Liver (tissue), 3 donors: ENCODE measurements around the gene GABRE.

Experiments
- CTCF ChIP-seq: fragments of 150-350 bp; IDR thresholded peaks from 2 replicates; pipeline ENCODE4 v1.5.1; 2017; ENCODE audit warnings: improper control_type of control experiment, low read depth, low read length; ENCODE audit not compliant: missing input control
- EGR1 ChIP-seq, 2 donors: IDR thresholded peaks; 2 replicates each; pipeline ENCODE4 v1.6.1; 2016 to 2018; ENCODE audit warnings: antibody characterized with exemption in 2 of 2, low read depth in 2 of 2
- FOXA1 ChIP-seq: IDR thresholded peaks from 2 replicates; pipeline ENCODE4 v1.6.1; 2016; ENCODE audit warnings: antibody characterized with exemption
- HNF4G ChIP-seq: IDR thresholded peaks from 2 replicates; pipeline ENCODE4 v1.6.1; 2016; ENCODE audit warnings: antibody characterized with exemption
- JUND ChIP-seq, 2 donors: IDR thresholded peaks; 2 replicates each; pipeline ENCODE4 v1.6.1; 2016; ENCODE audit warnings: antibody characterized with exemption in 2 of 2
- MAX ChIP-seq: IDR thresholded peaks from 2 replicates; pipeline ENCODE4 v1.6.1; 2016; ENCODE audit warnings: antibody characterized with exemption
- RAD21 ChIP-seq, 2 donors: IDR thresholded peaks; 2 replicates each; pipeline ENCODE4 v1.6.1; 2016; ENCODE audit warnings: antibody characterized with exemption in 2 of 2, mild to moderate bottlenecking in 2 of 2
- REST ChIP-seq: IDR thresholded peaks from 2 replicates; pipeline ENCODE4 v1.6.1; 2016; ENCODE audit warnings: antibody characterized with exemption, mild to moderate bottlenecking
- SP1 ChIP-seq: IDR thresholded peaks from 2 replicates; pipeline ENCODE4 v1.6.1; 2018; ENCODE audit warnings: antibody characterized with exemption, mild to moderate bottlenecking
- YY1 ChIP-seq: IDR thresholded peaks from 2 replicates; pipeline ENCODE4 v1.6.1; 2016; ENCODE audit warnings: antibody characterized with exemption, mild to moderate bottlenecking
- donor health status: healthy.
- donor health status: healthy.

- TF ChIP-seq CTCF (no peak), HNF4G (no peak), REST (no peak), SP1 (no peak), MAX (no peak), YY1 (no peak), RAD21 (IDR thresholded peaks at IDR 0.05) (no peak), FOXA1 (no peak), JUND (IDR thresholded peaks at IDR 0.05) (no peak), EGR1 (IDR thresholded peaks at IDR 0.05; ENCODE audit: low read depth in 2 of 2) (no peak)
Measured at GRCh38 chrX:151981129-151981528, 6.7 kb upstream of the GABRE start.
